KBM-7 (cell line): ENCODE data around the gene SUN5.
"Not testable (repeated sequence)": the region's sequence is repeated elsewhere in the genome, so short reads cannot be mapped to it uniquely, and the experiment has no call there.

ENCODE experiments used
- DNase-seq: peaks from one replicate; pipeline ENCODE4 v3.0.0-alpha.2; 2015
- in situ Hi-C: fragments of 300-500 bp; cut with MboI; formaldehyde crosslinking; loops from 2 replicates; pipeline ENCODE4 v1.14.3; 2020; ENCODE audit warnings: low sequenced_read_pairs, low pct_unique_long_range_greater_than_20kb, mixed read lengths

Gene SUN5

DNA sequence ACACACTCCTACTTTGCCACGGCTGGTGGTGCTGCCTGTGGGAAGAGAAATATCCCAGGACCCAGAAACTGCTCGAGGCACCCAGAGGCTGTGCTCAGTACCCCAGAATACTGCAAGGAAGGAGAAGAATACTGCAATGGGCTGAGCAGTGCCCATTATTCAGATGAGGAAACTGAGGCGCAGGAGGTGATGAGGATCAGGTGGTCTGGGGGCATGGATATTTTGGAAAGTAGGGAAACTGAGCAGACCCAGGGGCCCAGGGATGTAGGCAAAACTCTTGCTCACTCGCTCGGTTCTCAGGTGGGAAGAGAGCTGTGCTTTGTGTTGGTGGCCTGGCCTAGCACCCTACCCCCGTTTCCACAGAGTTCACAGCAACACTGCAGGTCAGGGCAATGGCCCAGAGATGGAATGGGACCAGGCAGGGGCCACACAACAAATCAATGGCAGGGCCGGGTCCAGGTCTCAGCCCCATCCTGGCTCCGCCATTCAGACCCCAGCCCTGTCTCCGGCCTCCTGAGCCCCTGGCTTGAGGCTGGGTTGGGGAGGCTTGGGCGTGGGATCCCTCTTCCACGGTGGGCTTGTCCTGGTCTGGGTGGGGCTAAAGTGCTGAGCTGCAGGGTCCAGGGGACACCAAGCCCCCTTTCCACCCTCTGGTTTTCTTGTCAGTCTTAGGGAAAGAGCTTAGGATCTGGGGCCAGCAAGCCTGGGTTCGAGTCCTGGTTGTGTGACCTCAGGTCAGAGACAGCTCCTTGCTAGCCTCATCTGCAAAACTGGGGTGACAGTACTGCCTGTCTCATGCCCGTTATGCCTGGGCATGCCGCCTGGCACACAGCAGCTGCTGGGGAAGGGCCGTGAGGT lies 33.9 kb downstream of the SUN5 start:
- in situ Hi-C loops: no loop called here
- no peak for DNase-seq

- DNase-seq: no peak
- in situ Hi-C loops: no loop called here
Measured at GRCh38 chr20:32969356-32970114, 34.7 kb downstream of the SUN5 start.

DNA sequence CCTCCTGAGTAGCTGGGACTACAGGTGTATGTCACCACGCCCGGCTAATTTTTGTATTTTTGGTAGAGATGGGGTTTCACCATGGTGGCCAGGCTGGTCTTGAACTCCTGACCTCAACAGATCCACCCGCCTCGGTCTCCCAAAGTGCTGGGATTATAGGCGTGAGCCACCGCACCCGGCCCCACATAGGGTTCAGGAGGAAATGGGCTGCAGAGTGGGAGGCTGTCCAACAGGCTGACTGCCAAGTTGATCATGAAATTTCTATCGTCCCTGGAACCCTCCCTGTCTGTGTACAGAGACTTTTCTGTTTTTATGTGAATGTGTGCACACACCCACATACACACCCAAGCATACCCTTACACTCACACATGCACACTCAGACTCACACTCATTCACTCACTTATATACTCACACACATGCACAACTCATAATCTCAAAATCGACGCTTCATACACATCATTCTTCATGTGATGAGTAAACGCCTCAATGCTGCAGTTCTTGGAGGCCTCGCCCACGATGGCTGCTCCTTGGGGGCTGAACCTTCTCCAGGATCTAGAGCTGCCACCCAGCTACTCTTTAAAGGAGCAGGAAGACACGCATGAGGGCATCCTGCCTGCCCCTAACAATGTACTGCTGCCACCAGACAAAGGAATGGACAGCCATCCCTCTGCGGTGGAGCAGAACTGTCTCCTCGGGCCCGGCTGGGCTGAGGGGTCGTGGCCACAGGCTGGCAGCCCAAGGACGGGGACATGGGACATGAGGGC lies 35.6 kb downstream of the SUN5 start:
- in situ Hi-C loops: no loop called here
- no peak for DNase-seq

DNA sequence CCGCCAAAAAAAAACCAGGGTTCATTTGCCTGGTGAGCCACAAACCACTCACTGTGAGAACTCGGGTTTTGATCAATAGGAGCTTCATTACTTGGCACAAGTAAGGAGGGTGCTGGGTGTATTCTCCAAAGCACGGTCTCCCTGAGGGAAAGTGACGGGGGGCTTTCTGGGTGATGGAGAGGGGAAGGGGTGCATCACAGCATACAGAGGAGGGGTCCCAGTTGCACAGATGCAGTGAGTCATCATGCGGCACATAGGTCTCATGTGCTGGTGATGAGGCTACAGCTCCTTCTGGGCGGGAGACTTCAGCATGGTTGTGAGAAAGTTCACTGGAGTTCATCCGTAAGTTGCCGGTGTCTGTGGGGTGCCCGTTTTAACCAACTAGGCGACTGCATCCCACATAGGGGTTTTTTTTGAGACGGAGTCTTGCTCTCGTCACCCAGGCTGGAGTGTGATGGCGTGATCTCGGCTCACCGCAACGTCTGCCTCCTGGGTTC lies 36.2 kb downstream of the SUN5 start:
- in situ Hi-C loops: no loop called here
- no peak for DNase-seq

DNA sequence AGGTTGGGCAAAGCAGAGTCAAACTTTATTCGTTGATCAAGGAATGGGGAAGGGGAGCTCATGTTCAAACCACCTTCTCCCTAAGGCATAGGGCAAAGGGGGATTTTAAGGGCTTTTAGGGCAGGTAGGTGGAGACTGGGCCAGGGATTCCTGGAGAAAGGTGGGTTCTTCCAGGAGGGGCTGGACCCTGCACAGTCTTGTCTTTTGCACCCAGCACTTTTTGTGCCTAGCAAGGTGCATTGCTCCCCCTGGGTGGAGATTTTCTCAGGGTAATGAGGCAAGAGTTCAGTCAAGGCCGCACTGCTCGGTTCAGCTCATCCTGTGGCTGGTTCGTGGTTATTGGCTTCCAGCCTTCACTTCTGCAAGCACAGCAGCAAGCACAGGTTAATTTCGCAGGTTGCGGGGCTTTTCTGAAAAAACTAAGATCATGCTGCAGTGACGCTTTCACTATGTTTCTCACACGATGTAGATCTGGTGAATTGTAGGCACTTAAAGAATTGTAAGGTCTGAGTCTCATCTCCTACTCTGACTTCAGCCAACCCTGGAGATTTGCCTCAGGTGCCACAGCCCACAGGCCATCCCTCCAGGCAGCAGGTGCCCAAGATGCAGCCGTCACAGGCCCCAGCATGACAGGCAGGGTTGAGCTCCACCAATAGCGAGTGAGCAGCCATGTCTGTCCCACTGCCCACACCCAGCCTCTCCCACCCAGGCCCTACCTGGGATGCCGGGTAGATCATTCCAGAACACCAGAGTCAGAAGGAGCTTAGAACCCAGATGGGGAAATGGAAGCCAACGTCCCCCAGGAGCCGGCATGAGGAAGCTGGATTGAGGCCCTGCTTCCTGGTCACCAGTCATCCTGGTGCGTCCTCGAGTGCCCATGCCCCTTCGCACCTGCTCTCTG lies 37.1 kb downstream of the SUN5 start:
- no peak for DNase-seq
- in situ Hi-C loops: no loop called here

- in situ Hi-C loops: no loop called here
- DNase-seq: no peak
Measured at GRCh38 chr20:32966382-32966781, 37.9 kb downstream of the SUN5 start.

GRCh38 chr20:32965581-32966373 lies 38.5 kb downstream of the SUN5 start:
- DNase-seq: no peak
- in situ Hi-C loops: no loop called here

- DNase-seq: no peak
- in situ Hi-C loops: no loop called here
Measured at GRCh38 chr20:32965115-32965514, 39.1 kb downstream of the SUN5 start.

DNA sequence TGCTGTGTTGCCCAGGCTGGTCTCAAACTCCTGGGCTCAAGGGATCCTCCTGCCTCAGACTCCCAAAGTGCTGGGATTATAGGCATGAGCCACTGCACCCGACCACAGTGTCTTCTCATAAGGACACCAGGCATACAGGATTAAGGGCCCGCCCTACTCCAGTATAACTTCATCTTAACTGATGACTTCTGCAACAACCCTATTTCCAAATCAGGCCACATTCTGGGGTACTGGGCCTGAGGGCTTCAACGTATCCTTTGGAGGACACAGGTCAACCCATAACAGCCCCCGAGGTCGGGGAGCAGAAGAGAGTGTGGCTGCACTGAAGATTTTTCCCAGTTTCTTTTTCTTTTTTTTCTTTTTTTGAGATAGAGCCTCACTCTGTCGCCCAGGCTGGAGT lies 39.7 kb downstream of the SUN5 start:
- in situ Hi-C loops: no loop called here
- DNase-seq: no peak

- DNase-seq: no peak
- in situ Hi-C loops: no loop called here
Measured at GRCh38 chr20:32963176-32963575, 41.1 kb downstream of the SUN5 start.

GRCh38 chr20:32962646-32963045 lies 41.6 kb downstream of the SUN5 start:
- in situ Hi-C loops, DNase-seq: not testable (repeated sequence)

DNA sequence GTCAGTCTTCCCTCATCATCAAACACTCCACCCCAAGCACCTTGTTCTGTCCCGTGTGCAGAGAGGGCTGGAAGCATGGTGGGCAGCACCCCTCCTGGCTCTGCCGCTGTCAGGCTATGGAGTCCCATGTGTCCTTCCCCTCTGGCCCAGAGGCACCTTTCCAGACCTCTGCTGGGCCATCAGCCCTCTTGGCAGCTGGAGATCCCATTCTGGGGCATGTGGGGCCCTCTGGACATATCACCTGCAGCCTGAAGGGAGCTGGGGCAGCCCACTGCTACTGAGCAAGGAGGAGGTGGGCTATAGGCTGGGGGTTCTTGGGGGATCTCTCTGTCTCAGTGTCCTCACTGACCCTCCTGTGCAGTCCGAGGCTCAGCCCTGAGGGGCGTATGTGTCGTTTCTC lies 42.2 kb downstream of the SUN5 start:
- in situ Hi-C loops: no loop called here
- DNase-seq: no peak

- no peak for DNase-seq
- in situ Hi-C loops: no loop called here
Measured at GRCh38 chr20:32960849-32961731, 43.1 kb downstream of the SUN5 start.

GRCh38 chr20:32960222-32960518 lies 44.1 kb downstream of the SUN5 start:
- no peak for DNase-seq
- in situ Hi-C loops: no loop called here

DNA sequence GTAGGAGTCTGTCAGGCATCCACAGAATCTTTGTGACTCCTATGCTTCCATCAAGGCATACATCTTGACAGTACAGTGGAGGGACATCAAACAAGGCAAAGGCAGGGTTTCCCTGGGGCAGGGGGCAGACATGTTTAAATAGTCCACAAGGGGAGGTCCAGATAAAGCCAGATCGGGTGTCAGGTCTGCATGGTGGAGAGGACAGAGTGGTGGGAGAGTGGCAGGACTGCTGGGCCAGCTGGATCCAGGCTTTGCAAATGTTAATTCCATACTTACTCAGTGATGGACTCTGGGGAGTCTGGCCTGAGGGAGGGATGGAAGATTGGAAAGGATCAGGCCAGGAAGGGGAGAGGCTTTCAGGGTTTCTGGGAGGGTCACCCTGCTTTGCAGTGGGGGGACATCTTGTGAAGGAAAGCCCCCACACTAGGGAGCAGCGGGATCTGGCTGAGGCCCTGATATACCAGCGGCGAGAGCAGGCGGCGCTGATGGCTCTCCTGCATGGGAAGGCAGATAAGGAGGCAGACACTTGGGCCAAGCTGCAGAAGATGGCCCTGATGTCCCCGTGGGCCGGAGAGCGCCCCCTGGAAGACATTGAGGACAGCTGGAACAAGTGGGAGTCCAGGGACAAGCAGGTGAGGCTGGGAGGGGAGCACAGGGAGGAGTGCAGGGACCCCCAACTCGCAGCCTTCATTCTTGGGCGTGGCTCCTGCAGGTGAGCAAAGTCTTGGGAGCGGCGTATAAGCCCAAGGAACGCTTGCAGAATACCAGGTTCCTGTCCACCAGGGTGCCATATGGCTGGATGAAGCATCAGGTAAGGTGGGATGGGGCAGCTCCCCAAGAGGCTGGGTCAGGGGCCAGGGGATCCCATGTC lies 44.6 kb downstream of the SUN5 start:
- DNase-seq: no peak
- in situ Hi-C loops: no loop called here

DNA sequence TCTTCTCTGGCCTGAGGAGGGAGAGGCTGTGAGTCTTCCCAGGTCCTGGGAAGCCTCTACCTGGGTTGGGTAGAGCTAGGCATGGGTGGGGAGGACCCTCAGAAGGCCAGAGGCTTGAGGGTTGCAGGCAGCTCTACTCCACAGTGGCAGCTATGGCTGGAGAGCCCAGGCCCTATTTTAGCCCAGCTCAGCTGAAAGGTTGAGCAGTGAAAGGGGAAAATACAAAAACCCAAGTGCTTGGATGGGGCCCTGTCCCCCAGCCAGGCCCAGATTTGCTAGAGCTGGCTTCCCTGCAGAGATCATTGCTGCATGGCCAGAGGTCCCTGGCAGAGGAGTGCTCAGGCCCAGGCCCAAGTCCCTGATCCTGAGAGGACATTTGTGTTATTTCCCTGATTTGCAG lies 45.7 kb downstream of the SUN5 start:
- in situ Hi-C loops: no loop called here
- no peak for DNase-seq
